GM12801 (cell line): ENCODE data around the gene SPNS3.

Source experiments
- TF ChIP-seq, protein P1 (sequence below): IDR thresholded peaks from one replicate; pipeline ENCODE4 v1.5.1; 2011; ENCODE audit warnings: control low read depth; ENCODE audit not compliant: insufficient read length; ENCODE audit errors: extremely low read depth

The SPNS3 gene

DNA sequence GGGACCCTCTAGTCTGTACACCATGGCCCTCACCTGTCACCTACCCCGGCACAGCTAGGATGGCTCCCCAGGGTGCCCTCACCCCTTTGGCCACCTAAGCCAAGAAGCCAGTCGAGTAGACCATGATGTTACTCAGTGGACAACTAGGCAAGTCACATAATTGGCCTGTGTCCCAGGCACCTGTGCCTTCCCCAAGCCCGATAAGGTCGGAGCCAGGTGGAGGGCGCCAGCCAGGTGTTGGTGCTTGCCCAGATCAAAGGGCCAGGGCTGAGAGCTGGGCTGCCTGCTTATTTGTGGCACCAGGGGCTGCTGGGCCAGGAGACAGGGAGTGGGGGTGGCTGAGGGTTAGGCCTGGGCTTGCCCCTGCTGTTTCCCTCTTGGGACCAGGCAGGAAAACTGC lies 81.8 kb downstream of the SPNS3 start:
- TF ChIP-seq, protein P1, sequence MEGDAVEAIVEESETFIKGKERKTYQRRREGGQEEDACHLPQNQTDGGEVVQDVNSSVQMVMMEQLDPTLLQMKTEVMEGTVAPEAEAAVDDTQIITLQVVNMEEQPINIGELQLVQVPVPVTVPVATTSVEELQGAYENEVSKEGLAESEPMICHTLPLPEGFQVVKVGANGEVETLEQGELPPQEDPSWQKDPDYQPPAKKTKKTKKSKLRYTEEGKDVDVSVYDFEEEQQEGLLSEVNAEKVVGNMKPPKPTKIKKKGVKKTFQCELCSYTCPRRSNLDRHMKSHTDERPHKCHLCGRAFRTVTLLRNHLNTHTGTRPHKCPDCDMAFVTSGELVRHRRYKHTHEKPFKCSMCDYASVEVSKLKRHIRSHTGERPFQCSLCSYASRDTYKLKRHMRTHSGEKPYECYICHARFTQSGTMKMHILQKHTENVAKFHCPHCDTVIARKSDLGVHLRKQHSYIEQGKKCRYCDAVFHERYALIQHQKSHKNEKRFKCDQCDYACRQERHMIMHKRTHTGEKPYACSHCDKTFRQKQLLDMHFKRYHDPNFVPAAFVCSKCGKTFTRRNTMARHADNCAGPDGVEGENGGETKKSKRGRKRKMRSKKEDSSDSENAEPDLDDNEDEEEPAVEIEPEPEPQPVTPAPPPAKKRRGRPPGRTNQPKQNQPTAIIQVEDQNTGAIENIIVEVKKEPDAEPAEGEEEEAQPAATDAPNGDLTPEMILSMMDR: no peak

DNA sequence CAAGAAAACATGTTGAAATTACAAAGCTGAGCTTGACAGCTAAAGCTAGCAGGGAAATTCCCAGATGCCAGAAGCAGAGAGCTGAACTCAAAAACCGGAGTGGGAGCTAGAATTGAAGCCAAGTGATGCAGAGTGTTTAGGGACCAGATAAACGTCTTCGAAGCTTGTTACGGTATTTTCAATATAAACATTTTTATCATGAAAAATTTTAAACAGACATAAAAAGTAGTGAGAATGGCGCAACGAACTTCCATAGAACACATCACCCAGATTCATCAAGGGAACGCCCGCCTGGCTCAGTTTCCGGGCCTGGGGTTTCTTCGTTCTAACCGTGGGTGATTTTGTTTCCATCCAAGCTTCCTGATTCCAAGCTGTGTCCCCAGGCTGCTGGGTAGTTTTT lies 83.0 kb downstream of the SPNS3 start:
- TF ChIP-seq, protein P1: no peak

DNA sequence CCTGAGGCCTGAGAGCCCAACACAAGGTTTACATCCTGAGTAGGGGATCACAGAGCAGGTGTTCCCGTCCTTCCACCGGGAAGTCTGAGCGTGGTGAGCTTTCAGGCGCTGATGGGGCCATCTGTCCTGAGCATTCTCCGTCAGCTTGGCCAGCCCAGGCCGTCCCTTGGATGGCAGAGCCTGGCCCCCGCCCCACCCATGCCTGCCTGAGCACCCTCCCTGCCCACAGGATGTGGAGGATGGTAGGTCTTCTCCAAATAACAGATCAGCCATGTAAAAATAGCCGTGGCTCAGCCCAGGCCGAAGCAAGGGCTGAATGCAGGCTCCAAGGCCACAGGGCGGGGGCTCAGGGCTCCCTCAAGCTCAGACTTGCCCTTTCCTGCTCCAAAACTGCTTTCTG lies 85.2 kb downstream of the SPNS3 start:
- TF ChIP-seq, protein P1: no peak

DNA sequence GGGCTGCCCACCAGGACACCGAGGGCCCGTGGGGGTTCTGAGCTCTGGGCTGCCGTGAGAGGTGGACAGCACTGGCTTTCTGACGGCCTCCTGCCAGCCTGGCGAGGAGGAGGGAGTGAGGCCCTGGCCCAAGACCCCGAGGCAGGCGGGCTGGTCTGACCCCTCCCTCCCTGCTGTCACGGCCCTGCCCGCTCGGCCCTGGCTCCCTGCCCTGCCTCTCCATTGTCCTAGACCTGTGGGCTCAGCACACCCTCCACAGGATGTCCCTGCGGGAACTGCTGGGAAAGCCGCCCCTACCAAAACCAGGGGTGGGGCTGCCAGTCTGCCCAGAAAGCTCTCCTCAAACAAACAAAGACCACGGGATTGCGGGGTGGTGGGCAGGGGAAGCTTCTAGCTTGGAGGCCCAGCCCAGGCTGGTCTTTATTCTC lies 85.6 kb downstream of the SPNS3 start:
- TF ChIP-seq, protein P1: no peak

DNA sequence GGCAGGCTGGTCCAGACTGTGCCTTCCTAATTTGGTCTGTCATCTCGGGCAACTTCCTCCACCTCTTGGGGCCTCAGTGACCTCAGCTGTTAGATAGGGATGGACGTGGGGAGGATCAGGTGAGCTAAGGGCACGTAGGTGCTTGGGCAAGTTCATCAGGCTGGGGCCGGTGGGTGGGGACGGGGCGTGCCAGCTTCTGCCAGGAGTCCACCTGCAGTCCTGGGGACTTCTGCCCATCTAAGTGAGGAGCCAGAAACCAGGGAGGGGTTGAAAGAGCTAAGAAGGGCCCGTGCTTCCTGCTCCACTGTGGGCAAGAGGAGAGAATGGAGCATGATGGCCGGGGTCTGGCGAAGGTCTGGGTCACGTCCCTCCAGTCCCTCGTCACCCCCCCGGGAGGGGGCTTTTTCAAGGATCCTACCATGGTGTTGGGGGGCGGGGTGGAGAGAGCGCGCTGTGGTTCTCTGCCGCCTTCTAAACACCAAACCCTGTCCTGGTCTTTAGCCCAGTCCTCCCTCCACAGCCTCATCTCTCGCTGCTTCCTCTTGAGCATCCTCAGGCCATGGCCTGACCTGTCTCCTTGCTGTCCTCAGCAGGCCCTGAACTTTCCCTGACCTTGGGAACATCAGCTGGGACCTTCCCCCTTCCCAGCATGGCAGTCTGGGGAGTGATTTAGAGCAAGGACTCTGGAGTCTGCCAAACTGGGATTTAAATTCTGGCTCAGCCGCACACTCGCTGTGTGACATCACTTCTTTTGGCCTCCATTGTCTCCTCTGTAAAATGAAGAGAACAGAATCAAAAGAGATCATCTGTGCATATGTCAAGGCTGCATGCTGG lies 86.5 kb downstream of the SPNS3 start:
- TF ChIP-seq, protein P1: no peak

DNA sequence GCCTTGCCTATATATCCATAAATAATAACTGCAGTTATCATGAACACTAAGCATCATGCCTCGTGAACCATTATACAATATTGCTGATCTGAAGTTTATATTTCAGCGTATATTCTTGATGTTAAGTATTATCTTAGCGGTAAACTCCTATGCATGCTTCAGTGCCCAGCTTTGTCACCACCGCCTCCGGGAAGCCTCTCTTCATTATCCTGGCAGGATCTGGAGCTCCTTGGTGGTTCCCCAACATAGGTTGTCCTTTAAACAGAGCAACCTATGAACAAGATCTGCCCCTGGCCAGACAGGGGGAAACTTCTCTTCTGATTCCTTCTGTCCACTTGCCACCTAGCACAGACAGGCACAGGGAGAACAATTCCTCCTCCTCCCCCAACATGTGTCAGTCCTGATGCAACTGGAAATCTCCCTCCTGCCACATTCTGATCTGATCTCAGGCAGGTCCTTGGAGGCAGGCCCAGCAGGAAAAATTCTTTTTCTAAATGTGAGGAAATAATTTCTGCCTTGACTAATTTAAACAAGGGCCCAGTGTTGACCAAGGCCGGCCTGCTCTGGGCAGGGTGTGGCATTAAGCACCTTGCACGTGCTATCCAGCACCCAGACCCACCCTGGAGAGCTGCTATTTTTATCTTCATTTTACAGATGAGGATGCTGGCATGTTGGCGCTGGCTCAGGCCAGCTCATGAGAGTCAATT lies 87.3 kb downstream of the SPNS3 start:
- TF ChIP-seq, protein P1: no peak

DNA sequence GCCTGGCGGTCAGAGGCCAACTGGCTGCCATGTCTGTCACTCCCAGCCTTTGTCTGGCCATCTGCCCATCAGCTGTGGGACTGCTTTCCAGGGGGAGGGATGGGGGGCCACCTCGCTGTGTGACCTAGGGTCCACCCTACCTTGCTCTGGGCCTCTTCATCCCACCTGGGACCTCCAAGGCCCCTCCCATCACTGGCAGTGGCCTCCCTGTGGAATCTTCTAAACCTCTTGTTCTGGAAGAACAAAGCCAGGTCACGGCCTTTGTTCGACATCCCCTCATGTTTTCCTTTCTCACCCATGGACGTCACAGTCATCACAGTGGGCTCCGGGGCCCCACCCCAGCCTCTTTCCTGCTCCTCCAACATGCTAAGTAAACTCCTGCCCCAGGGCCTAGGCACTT lies 88.9 kb downstream of the SPNS3 start:
- TF ChIP-seq, protein P1: no peak
